Mesenchymal stem cell (in vitro differentiated cells and primary cell): ENCODE measurements around the gene EIF3J.
A peak's percentile ranks its signal among the peaks of the same experiment; 100 is the strongest.

Source experiments
- DNase-seq: peaks from one replicate; pipeline ENCODE4 v3.0.0-alpha.2; 2013
- H2AFZ ChIP-seq: one replicate; pipeline ENCODE4 v1.6.1; 2013; ENCODE audit warnings: low read depth, mild to moderate bottlenecking, control low read depth, inconsistent platforms, low read length, moderate library complexity
- H2AK5ac ChIP-seq: 2 replicates; pipeline ENCODE4 v1.6.1; 2013; ENCODE audit warnings: low read length, moderate library complexity, mild to moderate bottlenecking, inconsistent platforms; ENCODE audit not compliant: severe bottlenecking
- H2BK120ac ChIP-seq: one replicate; pipeline ENCODE4 v1.6.1; 2013; ENCODE audit warnings: low read depth, mild to moderate bottlenecking, inconsistent platforms, low read length, moderate library complexity
- H2BK12ac ChIP-seq, 2 experiments: one replicate each; pipeline ENCODE4 v1.6.1; 2013; ENCODE audit warnings: inconsistent platforms in 2 of 2, low read length in 2 of 2, mild to moderate bottlenecking in 2 of 2, moderate library complexity in 2 of 2, control low read depth in 1 of 2
- H2BK15ac ChIP-seq: one replicate; pipeline ENCODE4 v1.6.1; 2013; ENCODE audit warnings: mild to moderate bottlenecking, low read depth, inconsistent platforms; ENCODE audit not compliant: poor library complexity, severe bottlenecking
- H2BK5ac ChIP-seq: 2 replicates; pipeline ENCODE4 v1.6.1; 2013; ENCODE audit warnings: low read depth, mild to moderate bottlenecking, low read length, control low read depth, inconsistent platforms; ENCODE audit not compliant: poor library complexity, severe bottlenecking
- H3K14ac ChIP-seq, 2 experiments: one replicate each; pipeline ENCODE4 v1.6.1; 2013; ENCODE audit warnings: inconsistent platforms in 2 of 2, low read length in 2 of 2, control low read depth in 1 of 2, mild to moderate bottlenecking in 1 of 2, moderate library complexity in 1 of 2
- H3K18ac ChIP-seq, 2 experiments: one replicate each; pipeline ENCODE4 v1.6.1; 2013; ENCODE audit warnings: inconsistent platforms in 2 of 2, low read length in 2 of 2, control low read depth in 1 of 2, low read depth in 1 of 2, mild to moderate bottlenecking in 1 of 2
- H3K23ac ChIP-seq, 2 experiments: one replicate each; pipeline ENCODE4 v1.6.1; 2013; ENCODE audit warnings: inconsistent platforms in 2 of 2, low read length in 2 of 2, mild to moderate bottlenecking in 2 of 2, moderate library complexity in 2 of 2, control low read depth in 1 of 2
- H3K27ac ChIP-seq: 2 replicates; pipeline ENCODE4 v1.5.1; 2013; ENCODE audit warnings: mild to moderate bottlenecking, moderate library complexity, low read length, control low read depth, inconsistent platforms; ENCODE audit not compliant: poor library complexity, severe bottlenecking
- H3K27me3 ChIP-seq, 2 experiments: 2 replicates each; pipeline versions ENCODE4 v1.6.1 to v1.7.0; 2013; ENCODE audit warnings: low read length in 2 of 2, mild to moderate bottlenecking in 2 of 2, moderate library complexity in 2 of 2, control low read depth in 1 of 2, inconsistent platforms in 1 of 2; ENCODE audit not compliant: control insufficient read depth in 1 of 2, insufficient read depth in 1 of 2
- H3K36me3 ChIP-seq, 2 experiments: 2 replicates each; pipeline versions ENCODE4 v1.6.1 to v1.7.0; 2013; ENCODE audit warnings: low read length in 2 of 2, control low read depth in 1 of 2, inconsistent platforms in 1 of 2, low read depth in 1 of 2, mild to moderate bottlenecking in 1 of 2; ENCODE audit not compliant: insufficient read depth in 2 of 2, control insufficient read depth in 1 of 2
- H3K4ac ChIP-seq, 2 experiments: one replicate each; pipeline ENCODE4 v1.6.1; 2013; ENCODE audit warnings: inconsistent platforms in 2 of 2, low read length in 2 of 2, mild to moderate bottlenecking in 2 of 2, moderate library complexity in 2 of 2, control low read depth in 1 of 2, low read depth in 1 of 2
- H3K4me1 ChIP-seq: 2 replicates; pipeline ENCODE4 v1.6.1; 2013; ENCODE audit warnings: low read depth, low read length, control low read depth; ENCODE audit not compliant: control insufficient read depth, insufficient read depth
- H3K4me2 ChIP-seq: 2 replicates; pipeline ENCODE4 v1.6.1; 2013; ENCODE audit warnings: low read length, mild to moderate bottlenecking, inconsistent platforms; ENCODE audit not compliant: poor library complexity, severe bottlenecking
- H3K4me3 ChIP-seq, 2 experiments: 2 replicates each; pipeline versions ENCODE4 v1.5.1 to v1.7.0; 2013; ENCODE audit warnings: low read length in 2 of 2, mild to moderate bottlenecking in 2 of 2, control low read depth in 1 of 2, low read depth in 1 of 2; ENCODE audit not compliant: insufficient read depth in 1 of 2
- H3K79me1 ChIP-seq: replicated peaks from 2 replicates; pipeline ENCODE4 v1.6.1; 2013; ENCODE audit warnings: mild to moderate bottlenecking, control low read depth, low read length, inconsistent platforms; ENCODE audit not compliant: poor library complexity, severe bottlenecking
- H3K9ac ChIP-seq: 2 replicates; pipeline ENCODE4 v1.7.0; 2013; ENCODE audit warnings: mild to moderate bottlenecking, low read length, moderate library complexity
- H3K9me3 ChIP-seq: 2 replicates; pipeline ENCODE4 v1.7.0; 2013; ENCODE audit warnings: mild to moderate bottlenecking, low read length; ENCODE audit not compliant: control insufficient read depth
- H4K8ac ChIP-seq: one replicate; pipeline ENCODE4 v1.6.1; 2013; ENCODE audit warnings: inconsistent platforms, mild to moderate bottlenecking, low read length, moderate library complexity
- H4K91ac ChIP-seq: one replicate; pipeline ENCODE4 v1.6.1; 2013; ENCODE audit warnings: mild to moderate bottlenecking, low read length, inconsistent platforms
- WGBS: methylation state at CpG from one replicate; pipeline ENCODE4 v1.1.7; 2013; ENCODE audit warnings: mixed read lengths; 5-methylcytosine and 5-hydroxymethylcytosine counted together

EIF3J gene

GRCh38 chr15:44492672-44493071 lies 44.3 kb upstream of the EIF3J start:
- H3K4ac ChIP-seq, result no peak overlapping the region
- no peaks in the 10 kb centered on the region for H3K9me3 ChIP-seq
- H2BK15ac ChIP-seq, result no peak overlapping the region
- H3K27ac ChIP-seq, result no peak overlapping the region
- no peak overlapping the region for H3K9ac ChIP-seq
- no peak overlapping the region for H4K91ac ChIP-seq
- H3K18ac ChIP-seq, result no peak overlapping the region
- H3K36me3 ChIP-seq, result peaks cover 9 to 52% of the 10 kb centered on the region in 2 experiments
- H3K4me1 ChIP-seq, result peaks cover 12% of the 10 kb centered on the region
- H3K4me3 ChIP-seq, result no peak overlapping the region
- no peak overlapping the region for H2BK120ac ChIP-seq
- H2AFZ ChIP-seq, result no peak overlapping the region
- WGBS, result 100% methylated on average over 1 of the region's 3 CpGs
- peaks cover 19% of the 10 kb centered on the region for H3K79me1 ChIP-seq
- DNase-seq, result no peak
- no peak overlapping the region for H3K4me2 ChIP-seq
- no peak overlapping the region for H2BK5ac ChIP-seq
- no peak overlapping the region for H4K8ac ChIP-seq
- H3K23ac ChIP-seq, result no peak overlapping the region
- H2BK12ac ChIP-seq, result no peak overlapping the region
- H3K27me3 ChIP-seq, result no peaks in the 10 kb centered on the region
- H2AK5ac ChIP-seq, result no peak overlapping the region
- no peak overlapping the region for H3K14ac ChIP-seq

GRCh38 chr15:44495562-44495961 lies 41.4 kb upstream of the EIF3J start:
- Histone ChIP-seq H2BK12ac (no peak overlapping the region), H2BK120ac (no peak overlapping the region), H3K27me3 (no peaks in the 10 kb centered on the region), H3K14ac (no peak overlapping the region), H3K9me3 (no peaks in the 10 kb centered on the region), H3K4me3 (no peak overlapping the region), H3K79me1 (peaks cover 26% of the 10 kb centered on the region), H3K4me2 (no peak overlapping the region), H4K8ac (no peak overlapping the region), H2BK15ac (no peak overlapping the region), H3K4me1 (peaks cover 10% of the 10 kb centered on the region), H3K23ac (no peak overlapping the region), H3K4ac (no peak overlapping the region), H3K9ac (no peak overlapping the region), H4K91ac (no peak overlapping the region), H3K27ac (no peak overlapping the region), H2AK5ac (no peak overlapping the region), H3K36me3 (peaks cover 20 to 61% of the 10 kb centered on the region in 2 experiments), H2AFZ (no peak overlapping the region), H2BK5ac (no peak overlapping the region), H3K18ac (no peak overlapping the region)
- no peak for DNase-seq
- 99% methylated on average over 5 of the region's 8 CpGs for WGBS

GRCh38 chr15:44500555-44500954 lies 36.4 kb upstream of the EIF3J start:
- WGBS, result 93% methylated on average over 2 of the region's 3 CpGs
- Histone ChIP-seq H3K9me3 (no peaks in the 10 kb centered on the region), H2BK120ac (no peak overlapping the region), H3K4me3 (no peak overlapping the region), H3K18ac (no peak overlapping the region), H2BK12ac (no peak overlapping the region), H3K9ac (peak overlapping the region; percentile 19), H3K23ac (no peak overlapping the region), H3K4ac (no peak overlapping the region), H3K27me3 (no peaks in the 10 kb centered on the region), H3K27ac (no peak overlapping the region), H3K4me1 (peaks cover 4% of the 10 kb centered on the region), H2AK5ac (no peak overlapping the region), H3K4me2 (no peak overlapping the region), H2BK15ac (no peak overlapping the region), H2AFZ (no peak overlapping the region), H4K91ac (no peak overlapping the region), H3K79me1 (peaks cover 26% of the 10 kb centered on the region), H3K36me3 (peaks cover 23 to 58% of the 10 kb centered on the region in 2 experiments), H2BK5ac (no peak overlapping the region), H3K14ac (no peak overlapping the region), H4K8ac (no peak overlapping the region)
- no peak for DNase-seq

- Histone ChIP-seq H2BK120ac (no peak overlapping the region), H4K91ac (no peak overlapping the region), H2BK12ac (no peak overlapping the region), H3K14ac (no peak overlapping the region), H3K18ac (no peak overlapping the region), H3K27me3 (no peaks in the 10 kb centered on the region), H3K4ac (no peak overlapping the region), H3K9me3 (no peaks in the 10 kb centered on the region), H3K4me3 (no peak overlapping the region), H2BK15ac (no peak overlapping the region), H3K9ac (no peak overlapping the region), H2BK5ac (no peak overlapping the region), H2AK5ac (no peak overlapping the region), H3K23ac (no peak overlapping the region), H3K36me3 (peaks cover 23 to 54% of the 10 kb centered on the region in 2 experiments), H3K79me1 (peaks cover 24% of the 10 kb centered on the region), H2AFZ (no peak overlapping the region), H4K8ac (no peak overlapping the region), H3K4me2 (no peak overlapping the region), H3K27ac (no peak overlapping the region), H3K4me1 (no peaks in the 10 kb centered on the region)
- WGBS, result no CpG with 5 or more reads among the region's 3 CpGs
- DNase-seq, result peak; percentile 68
Measured at GRCh38 chr15:44501768-44502366, 35.1 kb upstream of the EIF3J start.
